Muscle layer of colon (tissue), 2 donors: ENCODE data around the gene ETV5.

Experiments used
- H3K27ac ChIP-seq: one replicate; pipeline ENCODE4 v1.7.0; 2013; ENCODE audit warnings: low read depth, mild to moderate bottlenecking, low read length, moderate library complexity
- H3K27me3 ChIP-seq, 2 donors: one replicate each; pipeline ENCODE4 v1.7.0; 2013; ENCODE audit warnings: low read length in 2 of 2, mild to moderate bottlenecking in 2 of 2; ENCODE audit not compliant: insufficient read depth in 2 of 2, control insufficient read depth in 1 of 2
- H3K36me3 ChIP-seq: one replicate; pipeline ENCODE4 v1.7.0; 2013; ENCODE audit warnings: mild to moderate bottlenecking, low read length; ENCODE audit not compliant: insufficient read depth
- H3K4me1 ChIP-seq: one replicate; pipeline ENCODE4 v1.7.0; 2013; ENCODE audit warnings: mild to moderate bottlenecking, low read length; ENCODE audit not compliant: insufficient read depth
- H3K4me3 ChIP-seq, 2 donors: one replicate each; pipeline ENCODE4 v1.7.0; 2013; ENCODE audit warnings: low read length in 2 of 2, low read depth in 1 of 2, mild to moderate bottlenecking in 1 of 2, moderate library complexity in 1 of 2
- H3K9ac ChIP-seq: one replicate; pipeline ENCODE4 v1.7.0; 2013; ENCODE audit warnings: low read length
- H3K9me3 ChIP-seq: one replicate; pipeline ENCODE4 v1.7.0; 2013; ENCODE audit warnings: mild to moderate bottlenecking, low read length
- donor health status: abdominal sarcoma.
- donor health status: Adenocarcinoma of cecum.

ETV5 gene

DNA sequence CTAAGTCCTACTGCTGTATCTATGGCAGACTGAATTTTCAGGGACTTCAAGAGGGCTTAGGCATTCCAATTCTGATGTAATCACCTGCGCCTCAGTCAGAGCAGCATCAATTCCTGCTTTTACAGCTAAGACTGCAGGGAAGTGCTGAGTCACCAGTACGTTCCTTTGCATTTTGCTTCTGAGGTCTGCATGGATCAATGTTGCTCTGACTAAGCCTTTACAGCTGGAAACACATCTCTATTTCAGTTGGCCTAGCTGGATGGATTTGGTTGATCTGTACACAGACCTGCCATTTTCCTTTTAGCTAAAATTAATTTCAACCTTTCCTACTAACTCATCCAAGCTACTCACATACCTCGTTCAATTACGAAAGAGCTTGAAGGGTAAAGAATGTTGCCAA is 51.3 kb downstream of the ETV5 start:
- Histone ChIP-seq H3K4me3 (no peak overlapping the region), H3K9ac (no peak overlapping the region), H3K27ac (no peak overlapping the region), H3K9me3 (no peaks in the 10 kb centered on the region), H3K4me1 (no peaks in the 10 kb centered on the region), H3K27me3 (no peaks in the 10 kb centered on the region), H3K36me3 (peaks cover 6% of the 10 kb centered on the region)

DNA sequence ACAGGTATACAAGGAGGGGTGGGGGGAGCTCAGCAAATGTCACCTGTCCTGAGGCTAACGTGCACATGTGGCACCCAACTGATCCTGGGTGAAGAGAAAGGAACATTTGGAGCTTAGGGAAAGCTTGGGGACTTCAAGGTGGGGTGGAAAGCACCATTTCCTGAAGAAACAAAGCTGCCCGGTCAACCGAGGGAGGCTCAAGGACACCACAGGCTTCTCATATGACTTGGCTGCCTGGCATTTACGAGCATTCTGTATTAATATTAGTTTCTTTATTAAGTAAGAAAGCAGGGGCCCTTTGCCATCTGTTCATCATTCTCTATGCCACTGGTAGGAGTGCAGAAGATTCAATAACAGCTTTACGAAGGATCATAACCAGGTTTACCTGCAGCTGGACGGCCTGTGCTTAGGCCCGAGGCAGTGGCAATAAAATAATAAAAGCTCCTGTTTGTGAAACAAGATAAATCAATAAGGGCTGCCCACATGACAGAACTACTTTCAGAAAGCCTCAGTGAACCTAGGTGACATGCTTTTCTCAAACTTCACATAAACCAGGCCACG is 54.0 kb downstream of the ETV5 start:
- H3K27me3 ChIP-seq, result no peaks in the 10 kb centered on the region
- H3K36me3 ChIP-seq, result peaks cover 20% of the 10 kb centered on the region
- no peak overlapping the region for H3K27ac ChIP-seq
- no peaks in the 10 kb centered on the region for H3K4me1 ChIP-seq
- H3K9me3 ChIP-seq, result no peaks in the 10 kb centered on the region
- H3K9ac ChIP-seq, result no peak overlapping the region
- no peak overlapping the region for H3K4me3 ChIP-seq

DNA sequence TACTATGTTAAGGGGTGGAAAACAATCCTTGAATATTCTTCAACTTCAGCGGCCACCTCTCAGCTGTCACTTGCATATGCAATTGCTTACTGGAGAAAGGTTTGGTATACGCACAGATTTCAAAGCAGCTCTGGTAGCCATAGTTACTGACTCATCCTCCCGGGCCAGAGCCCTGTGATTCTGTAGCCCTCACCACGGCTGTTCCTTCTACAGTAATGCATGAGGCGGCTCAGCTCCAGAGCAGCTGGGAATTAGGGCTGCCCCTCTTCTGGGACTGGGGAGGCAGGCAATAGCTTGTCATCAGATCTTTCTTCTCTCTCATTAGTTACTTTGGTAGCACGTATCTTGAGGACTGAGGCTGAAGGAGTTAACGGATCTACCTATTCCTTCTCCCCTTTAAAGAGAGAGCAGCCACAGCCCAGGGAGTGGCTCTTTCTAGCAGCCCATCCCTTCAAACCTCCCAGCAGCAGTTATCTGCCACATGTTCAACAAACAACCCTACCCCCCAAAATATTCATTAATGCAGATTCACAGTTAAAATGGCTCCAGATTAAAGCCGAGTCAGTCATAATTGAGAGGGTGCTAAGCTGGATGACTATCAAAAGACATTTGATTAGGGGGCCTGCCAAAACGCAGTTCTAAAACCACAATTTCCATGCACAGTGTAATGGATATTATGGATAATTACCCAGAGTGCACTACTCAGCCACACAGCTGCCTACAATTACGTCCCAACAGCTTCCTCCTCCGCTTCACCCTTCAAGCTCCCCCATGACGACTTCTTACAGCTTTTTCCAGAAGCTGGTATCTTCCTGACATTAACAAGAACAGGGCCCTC is 54.7 kb downstream of the ETV5 start:
- Histone ChIP-seq H3K27ac (no peak overlapping the region), H3K36me3 (peaks cover 20% of the 10 kb centered on the region), H3K4me3 (no peak overlapping the region), H3K4me1 (no peaks in the 10 kb centered on the region), H3K9ac (no peak overlapping the region), H3K27me3 (no peaks in the 10 kb centered on the region), H3K9me3 (no peaks in the 10 kb centered on the region)

DNA sequence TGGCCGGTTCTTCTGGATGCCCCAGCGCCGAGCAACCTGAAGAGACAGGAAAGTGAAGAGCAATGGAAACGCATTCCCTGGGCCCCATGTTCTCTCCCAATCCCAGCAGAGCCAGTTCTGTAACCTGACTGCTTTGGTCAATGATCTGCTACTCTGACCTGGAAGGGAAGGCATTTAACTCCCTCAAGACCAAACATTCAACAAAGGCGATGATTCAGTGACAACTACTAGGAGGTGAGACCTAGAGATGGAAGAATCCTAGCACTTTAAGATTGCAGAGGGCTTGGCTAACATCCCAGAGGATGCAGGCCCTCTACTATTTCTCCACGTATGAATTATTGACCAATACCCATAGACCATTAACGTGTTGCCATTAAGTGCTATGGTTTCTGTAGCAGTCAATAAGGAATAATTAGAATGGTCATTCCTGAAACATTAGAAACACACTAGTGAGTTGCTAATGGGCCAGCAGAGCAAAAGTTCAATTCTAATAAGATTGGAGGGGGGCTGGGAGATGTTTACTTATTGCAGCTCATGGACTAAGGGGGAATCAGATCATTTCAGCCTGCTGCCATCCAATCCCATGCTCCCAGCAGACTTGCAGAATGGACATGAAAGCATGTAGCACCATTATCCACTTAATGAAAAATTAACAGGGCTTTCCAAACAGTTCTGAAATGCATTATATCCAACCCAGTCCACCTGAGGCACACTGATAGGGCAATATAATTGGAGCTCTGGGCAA is 56.6 kb downstream of the ETV5 start:
- Histone ChIP-seq H3K9ac (no peak overlapping the region), H3K4me3 (no peak overlapping the region), H3K36me3 (peaks cover 20% of the 10 kb centered on the region), H3K27me3 (no peaks in the 10 kb centered on the region), H3K4me1 (no peaks in the 10 kb centered on the region), H3K27ac (no peak overlapping the region), H3K9me3 (no peaks in the 10 kb centered on the region)

DNA sequence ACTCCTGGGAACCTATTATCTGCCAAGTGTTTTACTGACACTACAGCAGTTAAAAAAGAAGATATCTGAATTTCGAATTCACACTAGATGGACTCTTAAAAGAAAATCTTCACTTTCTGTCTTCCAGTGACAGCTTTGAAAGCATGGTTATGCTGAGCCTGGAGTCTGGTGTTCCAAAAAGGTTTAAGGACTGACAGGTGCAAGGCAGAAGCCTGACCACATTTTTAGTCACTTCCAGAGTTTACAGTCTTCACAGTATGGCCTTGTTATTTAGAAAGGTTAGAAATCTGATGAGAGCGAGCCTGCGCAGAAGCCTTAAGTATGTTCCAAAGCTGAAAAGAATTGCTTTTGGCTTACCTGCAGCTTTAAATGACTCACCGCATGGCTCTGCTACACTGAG is 59.9 kb downstream of the ETV5 start:
- Histone ChIP-seq H3K36me3 (peaks cover 14% of the 10 kb centered on the region), H3K4me1 (no peaks in the 10 kb centered on the region), H3K27ac (no peak overlapping the region), H3K9me3 (no peaks in the 10 kb centered on the region), H3K27me3 (no peaks in the 10 kb centered on the region), H3K4me3 (no peak overlapping the region), H3K9ac (no peak overlapping the region)

DNA sequence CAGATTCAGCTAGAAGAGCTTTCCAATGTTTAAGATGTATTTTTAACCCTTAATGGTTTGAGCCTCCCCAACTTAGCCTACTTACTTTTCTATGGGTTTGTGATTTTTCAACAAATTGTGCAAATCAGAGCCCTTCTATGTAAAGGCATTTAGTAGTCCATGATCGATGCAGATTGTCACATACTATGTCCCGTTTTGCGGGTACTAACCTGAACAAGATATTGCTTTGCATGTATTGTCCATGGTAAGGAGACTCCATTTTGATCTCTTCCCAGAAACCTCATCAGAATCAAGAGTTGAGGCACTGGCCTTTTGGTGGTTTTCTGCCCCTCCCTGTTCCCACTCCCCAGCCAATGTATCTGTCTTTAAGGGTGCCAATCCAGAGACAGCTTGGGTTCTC is 60.8 kb downstream of the ETV5 start:
- Histone ChIP-seq H3K36me3 (peaks cover 14% of the 10 kb centered on the region), H3K27me3 (no peaks in the 10 kb centered on the region), H3K4me1 (no peaks in the 10 kb centered on the region), H3K27ac (no peak overlapping the region), H3K9me3 (no peaks in the 10 kb centered on the region), H3K4me3 (no peak overlapping the region), H3K9ac (no peak overlapping the region)

DNA sequence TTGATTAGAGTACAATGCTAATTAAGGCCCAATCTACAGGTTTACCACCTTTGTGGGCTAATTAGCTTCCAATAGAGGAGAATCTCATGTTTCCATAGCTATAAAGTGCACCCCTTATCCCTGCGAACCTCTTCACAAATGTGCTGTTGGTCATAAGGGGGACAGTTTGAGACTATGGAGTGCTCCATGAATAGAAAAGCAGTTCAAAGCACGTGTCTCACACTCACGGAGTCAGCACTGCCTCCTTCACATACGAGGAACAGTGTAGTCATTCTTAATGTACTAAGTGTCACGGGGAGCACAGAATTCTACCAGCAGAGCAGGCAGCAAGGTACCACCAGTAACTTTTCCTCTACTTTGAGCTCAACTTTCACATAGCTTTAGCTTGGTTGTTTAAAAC is 62.1 kb downstream of the ETV5 start:
- no peak overlapping the region for H3K27ac ChIP-seq
- no peak overlapping the region for H3K4me3 ChIP-seq
- no peak overlapping the region for H3K9ac ChIP-seq
- no peaks in the 10 kb centered on the region for H3K27me3 ChIP-seq
- H3K36me3 ChIP-seq, result peaks cover 11% of the 10 kb centered on the region
- H3K4me1 ChIP-seq, result no peaks in the 10 kb centered on the region
- H3K9me3 ChIP-seq, result no peaks in the 10 kb centered on the region

DNA sequence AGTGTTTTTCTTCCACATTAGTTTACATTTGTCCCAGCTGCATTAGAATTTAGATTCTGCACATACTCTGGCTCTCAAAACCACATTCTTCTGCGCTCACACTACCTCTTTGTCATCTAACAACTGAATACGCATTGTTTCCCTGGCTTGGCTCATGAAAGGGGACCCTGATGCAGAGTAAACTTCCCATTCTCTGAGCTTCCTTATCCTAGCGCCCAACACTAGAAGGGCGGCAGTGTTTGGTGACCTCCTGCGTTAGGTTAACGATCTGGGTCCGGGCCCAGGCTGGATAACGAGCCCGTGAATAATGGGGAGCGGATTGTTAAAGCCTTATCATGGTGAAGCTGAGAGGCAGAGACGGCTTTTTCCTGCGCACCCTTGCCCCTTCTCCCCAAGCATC is 63.9 kb downstream of the ETV5 start:
- Histone ChIP-seq H3K4me3 (no peak overlapping the region), H3K27me3 (no peaks in the 10 kb centered on the region), H3K9me3 (no peaks in the 10 kb centered on the region), H3K9ac (no peak overlapping the region), H3K4me1 (no peaks in the 10 kb centered on the region), H3K36me3 (no peaks in the 10 kb centered on the region), H3K27ac (no peak overlapping the region)

DNA sequence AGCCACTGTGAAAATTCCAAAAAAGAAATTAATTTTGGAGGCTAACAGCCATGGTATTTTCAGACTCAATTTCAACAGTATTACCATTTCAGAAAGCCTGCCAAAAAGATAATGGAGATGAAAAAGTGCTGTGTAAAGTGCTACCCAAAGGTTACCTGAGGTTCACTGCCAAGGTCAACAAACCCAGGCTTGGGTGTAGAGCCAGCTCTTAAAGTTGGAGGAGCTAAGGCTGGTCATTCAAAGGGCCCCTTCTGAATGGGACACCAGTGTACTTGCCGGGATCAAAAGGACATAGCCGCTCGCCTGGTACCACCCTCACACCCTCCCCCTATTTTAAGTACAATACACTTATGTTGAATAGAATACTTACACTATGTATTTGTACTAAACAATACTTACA is 64.5 kb downstream of the ETV5 start:
- H3K4me3 ChIP-seq, result no peak overlapping the region
- no peaks in the 10 kb centered on the region for H3K4me1 ChIP-seq
- H3K36me3 ChIP-seq, result no peaks in the 10 kb centered on the region
- H3K9ac ChIP-seq, result no peak overlapping the region
- H3K9me3 ChIP-seq, result no peaks in the 10 kb centered on the region
- H3K27me3 ChIP-seq, result no peaks in the 10 kb centered on the region
- no peak overlapping the region for H3K27ac ChIP-seq

DNA sequence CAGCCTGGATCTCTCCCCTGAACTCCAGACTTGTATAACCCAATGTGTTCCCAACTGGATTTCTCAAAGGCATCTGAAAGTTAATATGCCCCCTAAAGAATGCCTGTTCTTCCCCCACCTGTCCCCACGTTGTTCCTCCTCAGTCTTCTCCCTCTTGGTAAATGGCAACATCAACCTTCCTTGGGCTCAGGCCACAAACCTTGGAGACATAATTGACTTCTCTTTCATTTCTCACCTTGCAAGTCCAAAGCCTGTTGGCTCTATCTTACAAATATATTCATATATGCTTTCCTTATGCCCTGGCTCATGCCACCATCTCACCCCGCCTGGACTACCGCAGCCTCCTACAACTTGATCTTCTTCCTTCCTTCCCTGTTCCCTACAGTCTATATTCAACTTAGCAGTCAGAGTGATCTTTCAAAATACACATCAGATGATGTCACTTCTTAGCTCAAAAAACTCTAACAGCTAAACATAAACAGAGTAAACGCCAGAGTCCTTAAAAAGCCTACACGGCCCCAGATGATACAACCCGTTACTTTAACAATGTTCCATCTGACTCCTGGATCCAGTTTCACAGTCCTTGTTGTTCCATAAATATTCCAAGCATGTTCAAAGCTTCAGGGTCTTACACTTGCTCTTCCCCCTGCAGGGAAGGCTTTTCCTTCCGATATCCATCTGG is 66.2 kb downstream of the ETV5 start:
- no peaks in the 10 kb centered on the region for H3K4me1 ChIP-seq
- no peaks in the 10 kb centered on the region for H3K9me3 ChIP-seq
- no peaks in the 10 kb centered on the region for H3K36me3 ChIP-seq
- H3K27ac ChIP-seq, result no peak overlapping the region
- H3K27me3 ChIP-seq, result no peaks in the 10 kb centered on the region
- H3K4me3 ChIP-seq, result no peak overlapping the region
- no peak overlapping the region for H3K9ac ChIP-seq

DNA sequence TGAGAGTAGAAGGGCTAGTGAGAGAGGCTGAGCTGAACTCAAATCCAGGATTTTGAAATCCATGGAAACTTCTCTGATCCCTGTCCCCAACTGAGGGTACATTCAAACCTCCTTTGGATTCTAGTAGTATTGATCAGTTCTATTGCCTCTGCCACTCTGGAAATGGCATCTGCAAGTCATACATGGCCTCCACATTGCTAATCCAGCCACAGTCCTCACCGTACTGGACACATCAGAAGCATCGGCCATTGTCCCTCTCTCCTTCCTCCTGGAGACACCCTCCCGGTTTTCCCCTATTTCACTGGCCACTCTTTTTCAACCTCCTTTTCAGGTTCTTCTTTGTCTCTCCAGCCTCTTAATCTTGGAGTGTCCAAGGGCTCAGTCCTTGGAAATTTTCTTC is 66.9 kb downstream of the ETV5 start:
- H3K9me3 ChIP-seq, result no peaks in the 10 kb centered on the region
- no peaks in the 10 kb centered on the region for H3K36me3 ChIP-seq
- H3K27ac ChIP-seq, result no peak overlapping the region
- H3K9ac ChIP-seq, result no peak overlapping the region
- H3K27me3 ChIP-seq, result no peaks in the 10 kb centered on the region
- H3K4me1 ChIP-seq, result no peaks in the 10 kb centered on the region
- H3K4me3 ChIP-seq, result no peak overlapping the region
